Sigmoid colon (tissue), 4 donors: ENCODE results near the gene PTPN3.

Experiments
- POLR2A ChIP-seq, 2 donors: fragments of 450-650 bp; IDR thresholded peaks; one replicate each; pipeline ENCODE4 v1.6.1; 2016; ENCODE audit warnings: antibody characterized with exemption in 2 of 2, mild to moderate bottlenecking in 2 of 2, moderate library complexity in 2 of 2
- POLR2AphosphoS5 ChIP-seq, 4 donors: sonication (generic); formaldehyde crosslinking; IDR thresholded peaks; one replicate each; pipeline ENCODE4 v1.6.1; 2017; ENCODE audit warnings: antibody characterized with exemption in 4 of 4

- TF ChIP-seq POLR2A (IDR thresholded peaks at IDR 0.05) (no peak), POLR2AphosphoS5 (IDR thresholded peaks at IDR 0.05) (no peak)
Observed at GRCh38 chr9:109452761-109453160, 45.3 kb downstream of the PTPN3 start.
